Tibial artery (tissue), 4 donors: Measurements from ENCODE around the gene CTNNAL1.

Experiments used
- DNase-seq, 2 donors: peaks; one replicate each; pipeline ENCODE4 v3.0.0-alpha.2; 2019
- H3K27ac ChIP-seq, 2 donors: fragments of 200-600 bp; sonication (generic) in 1 of 2; 1 replicate in 1 of 2; 2 replicates in 1 of 2; pipeline ENCODE4 v1.5.1; 2018 to 2019; ENCODE audit warnings: mild to moderate bottlenecking in 1 of 2
- H3K27me3 ChIP-seq, 2 donors: fragments of 200-600 bp; sonication (generic) in 1 of 2; one replicate each; pipeline versions ENCODE4 v1.5.1 to v1.6.0; 2016 to 2019
- H3K36me3 ChIP-seq, 3 donors: fragments of 200-600 bp; sonication (generic) in 2 of 3; one replicate each; pipeline ENCODE4 v1.5.1; 2016 to 2019; ENCODE audit warnings: mild to moderate bottlenecking in 2 of 3
- H3K4me1 ChIP-seq, 4 donors: fragments of 200-600 bp; sonication (generic) in 2 of 4; 1 replicate in 3 of 4; 2 replicates in 1 of 4; pipeline ENCODE4 v1.5.1; 2016 to 2019
- H3K4me3 ChIP-seq, 2 donors: fragments of 200-600 bp; sonication (generic) in 1 of 2; 1 replicate in 1 of 2; 2 replicates in 1 of 2; pipeline ENCODE4 v1.5.1; 2018 to 2019; ENCODE audit warnings: mild to moderate bottlenecking in 2 of 2
- H3K9me3 ChIP-seq, 3 donors: fragments of 200-600 bp; sonication (generic) in 1 of 3; one replicate each; pipeline ENCODE4 v1.5.1; 2016 to 2019
- intact Hi-C: fragments of 100-400 bp; cut with DNase I; formaldehyde crosslinking; loops from one replicate; pipeline ENCODE4 v1.15.0; 2023; ENCODE audit warnings: low total_unique reads
- TF ChIP-seq, protein P1 (sequence below), 2 experiments: fragments of 200-600 bp in 1 of 2; fragments of 450-650 bp in 1 of 2; IDR thresholded peaks; one replicate each; pipeline ENCODE4 v1.5.1; 2017 to 2019; ENCODE audit warnings: antibody characterized with exemption in 2 of 2, mild to moderate bottlenecking in 1 of 2, moderate library complexity in 1 of 2

The CTNNAL1 gene

DNA sequence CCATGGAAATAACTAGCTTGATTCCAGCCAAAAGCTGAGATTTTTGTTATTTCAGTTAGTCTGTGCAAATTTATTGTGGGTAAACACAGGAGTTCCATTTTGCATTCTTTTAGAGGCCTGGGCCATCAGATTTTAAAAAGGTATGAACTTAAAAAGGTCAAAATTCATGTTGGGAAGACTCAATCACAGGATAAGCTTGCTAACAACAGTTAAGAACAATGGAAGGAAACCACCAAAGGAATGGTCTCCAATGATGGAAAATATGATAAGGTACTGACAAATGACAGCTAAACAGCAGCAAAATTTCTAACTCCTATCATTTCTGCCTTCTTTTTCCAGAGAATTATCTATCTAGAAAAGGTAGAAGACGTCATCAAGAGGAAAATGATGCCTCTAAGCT is 63.1 kb downstream of the CTNNAL1 start:
- no peak overlapping the region for H3K4me3 ChIP-seq
- TF ChIP-seq, protein P1, sequence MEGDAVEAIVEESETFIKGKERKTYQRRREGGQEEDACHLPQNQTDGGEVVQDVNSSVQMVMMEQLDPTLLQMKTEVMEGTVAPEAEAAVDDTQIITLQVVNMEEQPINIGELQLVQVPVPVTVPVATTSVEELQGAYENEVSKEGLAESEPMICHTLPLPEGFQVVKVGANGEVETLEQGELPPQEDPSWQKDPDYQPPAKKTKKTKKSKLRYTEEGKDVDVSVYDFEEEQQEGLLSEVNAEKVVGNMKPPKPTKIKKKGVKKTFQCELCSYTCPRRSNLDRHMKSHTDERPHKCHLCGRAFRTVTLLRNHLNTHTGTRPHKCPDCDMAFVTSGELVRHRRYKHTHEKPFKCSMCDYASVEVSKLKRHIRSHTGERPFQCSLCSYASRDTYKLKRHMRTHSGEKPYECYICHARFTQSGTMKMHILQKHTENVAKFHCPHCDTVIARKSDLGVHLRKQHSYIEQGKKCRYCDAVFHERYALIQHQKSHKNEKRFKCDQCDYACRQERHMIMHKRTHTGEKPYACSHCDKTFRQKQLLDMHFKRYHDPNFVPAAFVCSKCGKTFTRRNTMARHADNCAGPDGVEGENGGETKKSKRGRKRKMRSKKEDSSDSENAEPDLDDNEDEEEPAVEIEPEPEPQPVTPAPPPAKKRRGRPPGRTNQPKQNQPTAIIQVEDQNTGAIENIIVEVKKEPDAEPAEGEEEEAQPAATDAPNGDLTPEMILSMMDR (IDR thresholded peaks at IDR 0.05): no peak
- no peaks in the 10 kb centered on the region for H3K9me3 ChIP-seq
- no peaks in the 10 kb centered on the region for H3K27me3 ChIP-seq
- no peak overlapping the region for H3K27ac ChIP-seq
- H3K36me3 ChIP-seq: peaks cover 0 to 5% (median 0%) of the 10 kb centered on the region in 3 donors
- intact Hi-C loops: no loop called here
- DNase-seq: no peak
- peaks cover 0 to 13% (median 2%) of the 10 kb centered on the region in 4 donors for H3K4me1 ChIP-seq

DNA sequence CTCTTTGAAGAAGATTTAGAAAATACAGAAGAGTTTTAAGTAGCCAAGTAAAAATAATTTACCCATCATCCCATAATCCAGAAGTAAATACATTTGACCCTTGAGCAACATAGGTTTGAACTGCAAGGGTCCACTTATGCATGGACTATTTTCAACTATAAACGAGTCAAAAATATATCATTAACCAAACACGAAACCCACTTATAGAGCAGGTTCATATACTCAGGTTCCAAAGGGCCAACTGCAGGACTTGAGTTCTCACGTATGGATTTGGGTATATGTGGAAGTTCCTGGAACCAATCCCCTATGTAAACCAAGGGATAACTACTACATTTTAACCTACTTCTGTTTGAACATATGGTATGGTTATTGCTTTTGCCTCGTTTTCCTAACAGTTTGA is 73.3 kb downstream of the CTNNAL1 start:
- H3K4me3 ChIP-seq: no peak overlapping the region
- DNase-seq: no peak
- peaks cover 30 to 34% (median 30%) of the 10 kb centered on the region in 3 donors for H3K36me3 ChIP-seq
- H3K27ac ChIP-seq: no peak overlapping the region
- no peaks in the 10 kb centered on the region for H3K27me3 ChIP-seq
- TF ChIP-seq, protein P1 (IDR thresholded peaks at IDR 0.05): no peak
- H3K9me3 ChIP-seq: no peaks in the 10 kb centered on the region
- intact Hi-C loops: loop anchor here (10.0 kb wide), 2 partner anchors 75 to 175 kb away; partner anchors contain the start of genes CTNNAL1 and TMEM245
- peaks cover 0 to 9% (median 6%) of the 10 kb centered on the region in 4 donors for H3K4me1 ChIP-seq

DNA sequence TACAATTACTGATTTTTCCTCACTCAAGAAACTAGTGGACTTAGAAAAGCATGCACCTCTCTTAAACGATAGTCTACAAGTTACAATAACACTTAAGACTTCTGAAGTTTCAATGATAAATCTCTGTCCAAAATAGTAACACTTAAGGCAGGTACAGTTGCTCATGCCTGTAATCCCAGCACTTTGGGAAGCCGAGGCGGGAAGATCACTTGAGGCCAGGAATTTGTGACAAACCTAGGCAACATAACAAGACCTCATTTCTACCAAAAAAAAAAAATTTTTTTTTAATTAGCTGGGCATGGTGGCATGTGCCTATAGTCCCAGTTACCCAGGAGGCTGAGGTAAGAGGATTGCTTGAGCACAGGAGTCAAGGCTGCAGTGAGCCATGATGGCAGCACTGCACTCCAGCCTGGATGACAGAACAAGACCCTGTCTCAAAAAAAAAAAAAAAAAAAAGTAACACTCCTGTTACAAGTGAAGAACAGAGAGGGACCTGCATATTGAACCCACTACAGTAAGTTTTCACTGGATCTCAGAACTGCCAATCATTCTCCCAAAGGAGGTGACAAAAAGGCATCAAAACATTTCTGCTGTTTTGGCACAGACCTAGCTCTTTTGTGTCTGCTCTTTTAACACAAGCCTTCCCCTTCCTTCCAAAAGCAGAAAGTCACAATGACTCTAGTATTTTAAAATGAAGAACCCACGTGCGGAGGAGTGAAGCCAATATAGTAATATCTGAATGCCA is 75.6 kb downstream of the CTNNAL1 start:
- no peak for DNase-seq
- Histone ChIP-seq H3K27ac (no peak overlapping the region), H3K27me3 (no peaks in the 10 kb centered on the region), H3K9me3 (no peaks in the 10 kb centered on the region), H3K4me1 (peaks cover 0 to 19% (median 12%) of the 10 kb centered on the region in 4 donors), H3K4me3 (no peak overlapping the region), H3K36me3 (peaks cover 17 to 25% (median 17%) of the 10 kb centered on the region in 3 donors)
- TF ChIP-seq, protein P1 (IDR thresholded peaks at IDR 0.05): no peak
- intact Hi-C loops: loop anchor here (10.0 kb wide), 2 partner anchors 77 to 177 kb away; partner anchors contain the start of genes CTNNAL1 and TMEM245

DNA sequence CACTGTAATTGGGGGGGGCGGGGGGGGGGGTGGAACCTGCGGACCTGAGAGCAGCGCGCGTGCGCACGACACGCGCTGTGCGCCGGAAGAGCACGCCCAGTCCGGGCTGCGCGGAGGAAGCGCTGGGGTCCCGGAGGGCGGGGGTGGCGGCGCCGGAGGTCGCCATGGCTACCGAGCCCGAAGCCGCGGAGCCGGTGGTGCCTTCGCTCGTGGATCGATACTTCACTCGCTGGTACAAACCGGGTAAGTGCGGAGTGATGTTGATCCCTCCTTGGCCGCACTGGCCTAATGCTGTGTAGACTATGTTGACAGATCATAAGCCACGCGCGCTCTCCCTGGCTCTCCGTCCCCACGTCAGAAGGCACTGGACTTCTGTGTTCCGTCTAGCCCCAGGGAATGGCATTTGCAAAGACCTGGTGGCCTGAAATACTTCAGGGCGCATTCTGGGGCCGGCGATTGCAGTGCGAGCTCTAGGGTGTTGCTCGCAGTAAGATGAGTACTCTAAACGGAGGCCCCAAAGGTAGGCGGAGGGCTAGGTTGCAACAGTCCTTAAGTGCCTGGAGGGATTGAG is 78.9 kb downstream of the CTNNAL1 start, which contains the start of gene ABITRAM:
ABITRAM (plus strand) TSS at position 78 of the 571 bp plus-strand sequence; CDS start at position 165, 87 bp downstream.
- H3K9me3 ChIP-seq: no peaks in the 10 kb centered on the region
- H3K4me1 ChIP-seq: peaks cover 0 to 25% (median 18%) of the 10 kb centered on the region in 4 donors
- TF ChIP-seq, protein P1 (IDR thresholded peaks at IDR 0.05): no peak
- H3K4me3 ChIP-seq: peak within 1 kb of the TSS; percentile 71 to 76
- peak; percentile 54 to 83 for DNase-seq
- peak within 1 kb of the TSS; percentile 83 to 86 for H3K27ac ChIP-seq
- H3K27me3 ChIP-seq: no peaks in the 10 kb centered on the region
- intact Hi-C loops: loop anchor here (10.0 kb wide), 2 partner anchors 80 to 180 kb away; partner anchors contain the start of genes CTNNAL1 and TMEM245
- H3K36me3 ChIP-seq: peaks cover 6 to 14% (median 7%) of the 10 kb centered on the region in 3 donors

DNA sequence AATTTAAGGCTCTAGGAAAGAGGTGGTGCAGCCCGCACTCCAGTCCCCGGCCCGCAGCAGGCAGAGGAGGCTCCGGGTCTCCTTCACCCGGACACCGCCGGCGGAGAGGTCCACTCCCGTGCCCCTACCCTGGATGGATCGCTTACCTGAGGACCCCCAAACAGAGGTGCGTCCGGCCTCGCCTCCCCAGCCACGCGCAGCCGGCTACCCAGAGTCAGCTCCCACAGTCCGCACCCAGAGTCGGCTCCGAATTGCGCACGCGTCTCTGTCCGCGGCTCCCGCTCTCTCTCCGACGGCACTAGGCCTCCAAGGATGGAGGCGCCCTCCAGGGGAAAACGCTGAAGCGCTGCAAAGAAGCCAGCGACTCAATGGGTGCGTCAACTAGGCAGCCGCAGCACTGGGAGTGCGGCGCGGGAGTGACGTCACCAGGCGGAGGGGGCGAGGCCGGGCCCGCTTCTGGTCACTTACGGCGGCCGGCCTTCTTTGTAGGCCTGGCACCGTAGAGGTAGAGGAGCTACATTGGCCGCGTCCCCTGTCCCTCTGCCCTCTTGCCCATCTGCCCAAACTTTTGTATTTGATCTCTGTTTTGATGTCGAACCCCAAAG is 79.5 kb downstream of the CTNNAL1 start, which contains the start of gene ELP1:
ELP1 (minus strand) TSS at position 407 of the 605 bp plus-strand sequence. CDS start 2,978 bp downstream, outside the sequence.
- H3K27ac ChIP-seq: peak within 1 kb of the TSS; percentile 83 to 86
- no peaks in the 10 kb centered on the region for H3K9me3 ChIP-seq
- no peaks in the 10 kb centered on the region for H3K27me3 ChIP-seq
- peaks cover 0 to 25% (median 18%) of the 10 kb centered on the region in 4 donors for H3K4me1 ChIP-seq
- intact Hi-C loops: loop anchor here (10.0 kb wide), 2 partner anchors 81 to 181 kb away; partner anchors contain the start of genes CTNNAL1 and TMEM245
- H3K36me3 ChIP-seq: peaks cover 8 to 15% (median 10%) of the 10 kb centered on the region in 3 donors
- DNase-seq: peak; percentile 90 to 94
- H3K4me3 ChIP-seq: peak within 1 kb of the TSS; percentile 71 to 76
- TF ChIP-seq, protein P1 (IDR thresholded peaks at IDR 0.05): no peak
